Measurements from ENCODE around the gene SLC49A3. TPM values are rescaled to one million over a fixed set of nuclear protein-coding genes. Genes with fewer than 3 reads are reported as not detected.

Gene SLC49A3
- total and polyA plus RNA-seq, 2 experiments from 2014 or later = 12.2 to 12.8 TPM

GRCh38 chr4:687971-688853, 739 bp downstream of the SLC49A3 start:
- WGBS (ENCODE audit: low lambda C conversion rate, missing lambda C conversion rate) = 77% methylated on average over 24 of the region's 26 CpGs

GRCh38 chr4:687048-687970, 1.6 kb downstream of the SLC49A3 start:
- Histone ChIP-seq H3K9me3 (ENCODE audit: low read depth) (no peaks in the 10 kb centered on the region), H3K9me2 (replicated peaks; ENCODE audit: insufficient read depth) (no peaks in the 10 kb centered on the region), H3K27me3 (no peaks in the 10 kb centered on the region), H2AFZ (no peak overlapping the region), H3K4me3 (no peak overlapping the region), H3K36me3 (replicated peaks; ENCODE audit: insufficient read depth, low read depth) (no peaks in the 10 kb centered on the region), H4K20me1 (ENCODE audit: insufficient read depth, poor library complexity, severe bottlenecking) (no peaks in the 10 kb centered on the region), H3K79me2 (no peaks in the 10 kb centered on the region), H3K4me2 (peak overlapping the region; percentile 52), H3K27ac (peak overlapping the region; percentile 68), H3K4me1 (ENCODE audit: insufficient read depth) (peaks cover 36% of the 10 kb centered on the region)
- peak; percentile 92 for DNase-seq (ENCODE audit: low spot score)
- no peak for TF ChIP-seq EZH2phosphoT487 (IDR thresholded peaks at IDR 0.05; ENCODE audit: low read depth, severe bottlenecking, unreplicated experiment)
- no peak for TF ChIP-seq CTCF (IDR thresholded peaks at IDR 0.05; ENCODE audit: poor library complexity)
- TF ChIP-seq EZH2 (IDR thresholded peaks at IDR 0.05; ENCODE audit: borderline replicate concordance) = no peak
- 67% methylated on average over 36 of the region's 38 CpGs for WGBS (ENCODE audit: low lambda C conversion rate, missing lambda C conversion rate)

More at GRCh38 chr4:687971-688853, 739 bp downstream of the SLC49A3 start:
- Histone ChIP-seq H2AFZ (peak overlapping the region; percentile 55), H3K36me3 (replicated peaks; ENCODE audit: insufficient read depth, low read depth) (no peaks in the 10 kb centered on the region), H3K79me2 (no peaks in the 10 kb centered on the region), H3K4me2 (peak overlapping the region; percentile 84), H3K9me3 (ENCODE audit: low read depth) (no peaks in the 10 kb centered on the region), H4K20me1 (ENCODE audit: insufficient read depth, poor library complexity, severe bottlenecking) (no peaks in the 10 kb centered on the region), H3K9me2 (replicated peaks; ENCODE audit: insufficient read depth) (no peaks in the 10 kb centered on the region), H3K27me3 (no peaks in the 10 kb centered on the region), H3K4me3 (no peak overlapping the region), H3K4me1 (ENCODE audit: insufficient read depth) (peaks cover 36% of the 10 kb centered on the region), H3K27ac (peak overlapping the region; percentile 68)
- TF ChIP-seq EZH2phosphoT487 (IDR thresholded peaks at IDR 0.05; ENCODE audit: low read depth, severe bottlenecking, unreplicated experiment) (no peak), CTCF (IDR thresholded peaks at IDR 0.05; ENCODE audit: poor library complexity) (no peak), EZH2 (IDR thresholded peaks at IDR 0.05; ENCODE audit: borderline replicate concordance) (no peak)
- no peak for DNase-seq (ENCODE audit: low spot score)

- TF ChIP-seq CTCF (IDR thresholded peaks at IDR 0.05; ENCODE audit: poor library complexity) = no peak
- no peak for TF ChIP-seq EZH2 (IDR thresholded peaks at IDR 0.05; ENCODE audit: borderline replicate concordance)
- TF ChIP-seq EZH2phosphoT487 (IDR thresholded peaks at IDR 0.05; ENCODE audit: low read depth, severe bottlenecking, unreplicated experiment) = no peak
- H3K27me3 ChIP-seq = no peaks in the 10 kb centered on the region
- no peak overlapping the region for H3K4me2 ChIP-seq
- H4K20me1 ChIP-seq (ENCODE audit: insufficient read depth, poor library complexity, severe bottlenecking) = no peaks in the 10 kb centered on the region
- H3K27ac ChIP-seq = no peak overlapping the region
- H3K36me3 ChIP-seq (replicated peaks; ENCODE audit: insufficient read depth, low read depth) = no peaks in the 10 kb centered on the region
- no peak overlapping the region for H3K4me3 ChIP-seq
- H3K9me2 ChIP-seq (replicated peaks; ENCODE audit: insufficient read depth) = no peaks in the 10 kb centered on the region
- no peaks in the 10 kb centered on the region for H3K9me3 ChIP-seq (ENCODE audit: low read depth)
- 96% methylated on average over 26 of the region's 31 CpGs for WGBS (ENCODE audit: low lambda C conversion rate, missing lambda C conversion rate)
- no peak for DNase-seq (ENCODE audit: low spot score)
- H3K79me2 ChIP-seq = no peaks in the 10 kb centered on the region
- H2AFZ ChIP-seq = no peak overlapping the region
- H3K4me1 ChIP-seq (ENCODE audit: insufficient read depth) = peaks cover 36% of the 10 kb centered on the region
These were observed 2.4 kb downstream of the SLC49A3 start for GRCh38 chr4:686413-687040.
